GM18861 (cell line): ENCODE results near the gene AFDN.

Source experiments
- ATAC-seq: cut with Tn5 transposase; IDR thresholded peaks from one replicate; pipeline ENCODE4 v1.9.1; 2021; ENCODE audit not compliant: unreplicated experiment

Gene AFDN

GRCh38 chr6:167826896-167827582 is at the start of gene AFDN:
Gene AFDN, plus strand, starts transcription at chr6:167826911. Its CDS starts 222 bp downstream, at chr6:167827133.
- peak; percentile 25 for ATAC-seq

GRCh38 chr6:167778497-167779128 is 48.1 kb upstream of the AFDN start:
- no peak for ATAC-seq

GRCh38 chr6:167779129-167779992 is 47.4 kb upstream of the AFDN start:
- no peak for ATAC-seq

DNA sequence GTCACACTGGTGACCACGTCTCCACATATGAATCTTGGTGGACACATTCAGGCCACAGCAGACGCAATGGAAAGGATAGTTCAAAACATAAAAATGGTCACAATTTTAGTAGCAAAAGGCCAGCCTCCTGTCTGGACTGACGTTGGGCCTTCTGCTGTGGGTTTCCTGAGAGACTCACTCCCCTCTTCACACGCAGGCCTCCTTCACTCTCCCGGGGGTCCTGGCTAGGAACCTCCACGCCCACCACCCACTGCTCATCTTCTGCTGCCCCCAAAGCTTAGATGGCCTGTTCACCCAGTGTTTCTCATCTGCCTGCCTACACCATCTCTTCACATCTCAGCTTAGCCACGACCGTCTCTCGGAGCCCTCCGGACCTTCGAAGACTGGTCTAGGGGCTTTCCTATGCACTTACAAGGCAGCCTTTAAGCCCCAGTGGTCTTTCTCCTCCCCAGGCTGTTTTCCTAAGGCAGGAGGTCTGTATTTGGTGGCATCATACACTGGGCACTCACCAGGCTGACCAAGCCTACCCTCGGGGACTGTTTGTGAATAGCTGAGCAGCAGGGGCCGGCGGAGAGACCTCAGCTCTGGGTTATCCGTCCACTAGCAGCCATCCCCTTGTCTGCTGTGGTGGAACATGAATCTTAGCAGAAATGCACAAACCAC is 46.6 kb upstream of the AFDN start:
- no peak for ATAC-seq

DNA sequence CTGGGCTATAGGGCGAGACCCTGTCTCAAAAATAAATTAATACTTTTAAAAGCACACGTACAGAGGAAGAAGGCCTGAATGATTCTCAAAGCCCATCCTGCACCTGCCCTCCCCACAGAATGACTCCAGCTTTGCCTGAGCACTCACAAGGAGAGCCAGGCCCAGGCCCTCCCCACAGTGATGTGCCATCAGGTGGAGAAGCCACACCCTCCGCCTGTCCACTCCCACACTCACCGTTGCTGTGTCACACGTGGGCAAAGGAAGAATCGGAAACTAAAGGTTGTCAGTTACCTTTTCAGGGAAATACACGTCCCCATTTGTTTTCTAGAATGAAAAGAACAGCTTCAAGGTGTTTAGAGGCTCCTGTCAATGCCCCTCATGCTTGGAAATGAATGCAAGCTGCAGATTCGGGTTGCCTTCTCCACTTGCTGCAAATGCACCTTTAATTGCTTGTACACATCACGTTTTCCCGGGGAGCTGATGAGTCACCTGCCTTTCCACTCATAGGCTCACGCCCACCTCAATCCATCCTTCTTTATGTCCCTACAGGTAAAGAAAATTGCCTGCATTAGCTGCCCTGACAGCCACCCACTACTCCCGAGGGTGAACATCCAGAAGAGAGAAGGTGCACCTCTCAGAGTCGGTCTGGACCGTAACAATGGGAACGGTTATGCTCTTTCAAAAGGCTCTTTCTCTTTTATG is 45.5 kb upstream of the AFDN start:
- ATAC-seq = no peak

DNA sequence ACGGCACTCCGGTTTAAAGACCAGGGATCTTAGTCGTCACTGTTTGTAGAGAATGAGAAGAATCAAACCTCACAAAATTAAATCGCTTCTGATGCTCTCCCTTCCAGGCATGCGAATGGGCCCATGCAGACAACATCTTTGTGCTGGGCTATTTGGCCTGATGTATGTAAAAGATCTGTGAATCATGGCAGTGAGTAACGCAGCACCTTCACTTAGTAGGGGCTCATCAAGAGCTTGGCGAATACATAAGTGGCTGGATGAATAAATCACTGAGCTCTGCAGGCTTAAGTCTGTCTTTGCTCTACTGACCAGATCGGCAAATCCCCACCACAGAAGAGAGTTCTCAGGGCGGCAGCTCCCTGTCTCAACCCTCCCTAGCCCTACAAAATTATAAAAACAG is 44.8 kb upstream of the AFDN start:
- no peak for ATAC-seq

- ATAC-seq = no peak
Observed at GRCh38 chr6:167782698-167783517, 43.8 kb upstream of the AFDN start.

DNA sequence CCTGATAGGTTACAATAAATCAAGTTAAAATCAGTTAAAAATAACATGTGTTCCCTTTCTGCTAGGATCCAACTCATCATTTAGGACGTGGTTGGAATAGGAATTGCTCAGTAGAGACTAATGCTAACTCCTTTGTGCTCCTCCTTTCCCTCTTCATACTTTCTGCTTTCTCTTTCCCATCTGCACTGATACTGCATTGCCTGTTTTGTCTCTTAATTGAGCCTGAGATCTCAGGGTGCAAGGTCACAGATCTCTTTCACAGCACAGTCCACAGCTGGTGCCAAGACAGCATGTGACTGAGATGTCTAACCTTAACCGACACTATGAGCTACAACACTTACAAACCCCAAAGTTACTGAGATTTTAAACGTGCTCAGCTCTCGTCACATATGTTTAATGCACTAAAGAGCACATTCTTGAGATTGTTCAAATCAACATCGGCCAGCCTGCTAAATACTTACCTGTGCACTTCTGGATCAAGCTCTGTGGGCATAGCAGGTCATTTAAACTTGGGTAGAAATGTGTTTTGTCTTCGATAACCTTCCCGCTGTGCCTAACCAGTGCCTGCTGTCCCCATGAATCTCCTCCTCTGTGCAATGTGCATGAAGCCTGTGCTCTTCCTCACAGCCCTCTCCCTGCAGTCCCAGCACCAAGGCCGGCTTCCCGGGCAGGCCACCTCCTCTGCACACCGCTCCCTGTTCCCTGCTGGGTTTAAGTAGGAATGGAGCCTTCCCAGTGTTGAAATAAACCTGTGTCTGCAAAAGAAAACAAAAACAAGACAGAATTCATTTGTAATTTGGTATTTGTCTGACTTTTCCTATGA is 39.6 kb upstream of the AFDN start:
- ATAC-seq = no peak

- no peak for ATAC-seq
Observed at GRCh38 chr6:167787896-167788562, 38.7 kb upstream of the AFDN start.

DNA sequence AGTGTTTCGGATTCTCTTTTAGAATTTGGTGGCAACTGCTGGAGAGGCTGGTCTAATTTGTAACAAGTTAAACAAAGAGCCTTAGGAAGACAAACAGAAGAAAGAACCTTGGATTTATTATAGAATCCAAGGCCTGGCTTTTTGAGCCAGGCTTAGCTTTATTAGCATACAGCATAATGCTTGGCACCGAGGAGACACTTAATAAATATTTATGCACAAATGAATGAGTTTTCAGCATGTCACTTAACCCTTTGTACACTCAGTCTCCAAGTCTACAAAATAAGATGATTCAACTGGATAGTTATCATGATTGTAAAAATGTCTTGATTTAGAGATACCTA is 38.2 kb upstream of the AFDN start:
- ATAC-seq = no peak

DNA sequence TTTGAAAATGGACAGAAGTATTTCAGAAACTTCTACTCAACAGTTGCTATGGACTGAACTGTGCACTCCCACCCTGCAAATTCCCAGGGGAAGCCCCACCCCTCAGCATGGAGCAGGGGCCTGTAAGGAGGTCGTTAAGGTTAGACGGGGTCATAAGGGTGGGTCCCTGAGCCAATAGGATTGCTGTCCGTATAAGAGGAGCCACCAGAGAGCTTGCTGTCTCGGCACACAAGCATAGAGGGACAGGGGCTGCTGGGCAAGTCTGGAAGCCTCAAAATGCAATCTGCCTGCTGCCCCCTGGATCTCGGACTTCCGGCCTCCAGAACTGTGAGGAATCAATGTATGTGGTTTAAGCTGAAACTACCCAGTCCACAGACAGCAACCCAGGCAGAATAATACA is 37.4 kb upstream of the AFDN start:
- ATAC-seq = no peak

- no peak for ATAC-seq
Observed at GRCh38 chr6:167791091-167791779, 35.5 kb upstream of the AFDN start.

GRCh38 chr6:167791780-167792478 is 34.8 kb upstream of the AFDN start:
- no peak for ATAC-seq

DNA sequence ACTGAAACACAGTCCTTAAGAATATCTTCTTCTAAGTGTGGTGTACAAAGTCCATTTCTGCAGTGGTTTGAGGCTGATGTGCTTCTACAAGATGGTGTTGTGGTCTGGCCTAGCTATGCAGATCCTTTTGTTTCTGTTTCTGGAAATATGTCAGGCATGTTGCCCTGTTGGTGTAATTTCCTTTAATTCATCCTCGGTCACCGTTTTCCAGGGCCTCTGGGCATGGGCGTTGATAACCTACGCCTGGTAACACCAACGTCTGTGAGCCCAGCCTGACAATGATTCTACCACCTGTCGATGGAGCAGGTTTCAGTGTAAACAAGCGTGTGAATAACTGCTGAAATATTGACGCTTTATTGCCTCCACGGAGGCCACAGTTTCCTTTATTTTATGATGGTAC is 33.3 kb upstream of the AFDN start:
- ATAC-seq = no peak

DNA sequence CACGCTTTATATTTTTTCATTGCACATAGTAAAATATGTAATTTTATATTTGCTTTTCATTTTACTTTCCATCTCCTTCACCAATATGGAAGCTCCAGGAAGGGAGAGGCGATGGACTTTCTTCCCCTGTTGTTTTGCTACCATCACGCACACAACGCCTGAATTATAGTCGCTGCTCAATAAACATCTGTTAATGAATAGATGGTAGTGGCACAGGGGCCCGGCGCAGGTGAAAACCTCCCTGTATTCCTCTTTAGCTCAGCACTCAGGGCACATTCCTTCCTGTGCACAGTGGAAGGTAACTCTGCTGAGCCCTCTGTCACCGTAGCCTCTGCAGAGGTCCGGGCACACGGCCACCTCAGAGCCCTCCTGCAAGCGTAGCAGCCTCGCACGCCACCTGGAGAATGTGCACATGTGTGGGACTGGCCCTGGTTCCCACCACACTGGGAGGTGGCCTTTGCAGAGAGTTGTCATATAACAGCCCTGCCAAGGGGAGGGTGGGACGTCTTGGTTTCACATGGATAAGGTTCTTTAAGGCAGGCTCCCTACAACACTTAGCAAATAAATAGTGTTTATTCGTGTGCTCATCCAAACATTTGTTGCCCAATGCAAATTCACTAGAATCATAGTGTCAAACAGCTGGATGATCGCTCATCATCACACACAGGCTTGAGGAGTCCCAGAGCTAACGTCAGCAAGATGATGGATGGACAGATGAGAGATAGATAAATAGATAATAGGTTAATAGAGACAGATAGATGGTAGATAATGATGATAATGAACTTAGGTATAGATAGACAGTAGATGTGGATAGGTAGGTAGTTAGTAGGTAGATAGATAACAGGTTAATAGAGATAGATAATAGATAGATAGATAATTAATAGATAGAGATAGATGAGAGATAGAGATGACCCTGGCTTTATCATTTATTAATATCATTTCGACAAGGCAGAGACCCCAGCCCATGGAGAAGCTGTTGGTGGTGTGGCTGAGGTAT is 32.3 kb upstream of the AFDN start:
- ATAC-seq = no peak

- ATAC-seq = no peak
Observed at GRCh38 chr6:167795321-167795811, 31.3 kb upstream of the AFDN start.
